ENCODE measurements around the gene RIMS1. TPM values are rescaled to one million over a fixed set of nuclear protein-coding genes. Genes with fewer than 3 reads are reported as not detected.

Gene RIMS1
- total RNA-seq, 1 donor from 2014 or later = 5.6 TPM

DNA sequence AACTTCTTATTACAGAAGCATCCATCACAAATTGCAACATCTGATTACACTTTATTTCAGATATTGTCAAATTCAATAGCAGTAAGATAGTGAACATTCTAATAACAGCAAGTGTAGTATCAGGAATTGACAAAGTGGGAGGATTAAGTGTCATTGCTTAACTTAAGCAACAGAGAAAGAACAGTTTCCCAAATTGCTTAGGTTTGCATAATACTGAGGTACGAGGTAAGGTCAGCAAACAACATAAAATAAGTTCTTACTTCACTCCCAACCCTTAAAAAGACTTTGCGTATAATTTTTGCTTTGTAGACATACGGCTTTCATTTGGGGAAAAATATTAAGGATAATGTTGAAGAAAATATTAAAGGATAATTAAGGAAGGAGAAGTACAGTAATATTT, 163.0 kb downstream of the RIMS1 start:
- peaks cover 5% of the 10 kb centered on the region for H3K9me3 Mint-ChIP-seq (ENCODE audit: low read depth)
- H3K4me3 Mint-ChIP-seq (ENCODE audit: low read depth) = no peak overlapping the region
- TF ChIP-seq, protein P1, sequence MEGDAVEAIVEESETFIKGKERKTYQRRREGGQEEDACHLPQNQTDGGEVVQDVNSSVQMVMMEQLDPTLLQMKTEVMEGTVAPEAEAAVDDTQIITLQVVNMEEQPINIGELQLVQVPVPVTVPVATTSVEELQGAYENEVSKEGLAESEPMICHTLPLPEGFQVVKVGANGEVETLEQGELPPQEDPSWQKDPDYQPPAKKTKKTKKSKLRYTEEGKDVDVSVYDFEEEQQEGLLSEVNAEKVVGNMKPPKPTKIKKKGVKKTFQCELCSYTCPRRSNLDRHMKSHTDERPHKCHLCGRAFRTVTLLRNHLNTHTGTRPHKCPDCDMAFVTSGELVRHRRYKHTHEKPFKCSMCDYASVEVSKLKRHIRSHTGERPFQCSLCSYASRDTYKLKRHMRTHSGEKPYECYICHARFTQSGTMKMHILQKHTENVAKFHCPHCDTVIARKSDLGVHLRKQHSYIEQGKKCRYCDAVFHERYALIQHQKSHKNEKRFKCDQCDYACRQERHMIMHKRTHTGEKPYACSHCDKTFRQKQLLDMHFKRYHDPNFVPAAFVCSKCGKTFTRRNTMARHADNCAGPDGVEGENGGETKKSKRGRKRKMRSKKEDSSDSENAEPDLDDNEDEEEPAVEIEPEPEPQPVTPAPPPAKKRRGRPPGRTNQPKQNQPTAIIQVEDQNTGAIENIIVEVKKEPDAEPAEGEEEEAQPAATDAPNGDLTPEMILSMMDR (IDR thresholded peaks at IDR 0.05; ENCODE audit: unreplicated experiment) = no peak
- H3K4me1 Mint-ChIP-seq (ENCODE audit: low read depth) = peaks cover 5% of the 10 kb centered on the region
- H3K27ac Mint-ChIP-seq = no peak overlapping the region
- no peak for DNase-seq (ENCODE audit: low spot score, unreplicated experiment)
- H3K27me3 Mint-ChIP-seq = no peaks in the 10 kb centered on the region
- no peaks in the 10 kb centered on the region for H3K36me3 Mint-ChIP-seq (ENCODE audit: insufficient read depth)

DNA sequence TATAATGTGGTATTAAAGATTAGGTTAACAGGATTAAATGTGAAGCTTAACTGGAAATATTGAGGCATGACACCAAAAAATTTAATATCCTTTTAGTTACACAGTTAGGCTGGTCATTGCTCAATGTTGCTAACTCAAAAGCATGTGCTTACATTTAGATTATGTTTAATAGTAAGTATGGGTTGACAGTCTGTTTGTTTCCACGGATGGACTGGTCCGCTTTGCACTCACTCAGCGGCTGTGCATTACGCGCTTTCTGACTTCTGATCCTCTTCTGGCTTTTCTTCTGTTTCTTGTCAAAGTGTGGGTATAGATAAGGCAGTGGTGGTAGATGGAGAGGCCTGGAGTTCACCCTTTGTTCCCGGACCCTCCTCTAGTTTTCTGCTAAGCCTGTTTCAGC, 174.9 kb downstream of the RIMS1 start:
- no peaks in the 10 kb centered on the region for H3K27me3 Mint-ChIP-seq
- no peaks in the 10 kb centered on the region for H3K36me3 Mint-ChIP-seq (ENCODE audit: insufficient read depth)
- DNase-seq (ENCODE audit: low spot score, unreplicated experiment) = no peak
- no peaks in the 10 kb centered on the region for H3K9me3 Mint-ChIP-seq (ENCODE audit: low read depth)
- TF ChIP-seq, protein P1 (IDR thresholded peaks at IDR 0.05; ENCODE audit: unreplicated experiment) = no peak
- no peak overlapping the region for H3K27ac Mint-ChIP-seq
- H3K4me3 Mint-ChIP-seq (ENCODE audit: low read depth) = no peak overlapping the region
- H3K4me1 Mint-ChIP-seq (ENCODE audit: low read depth) = peaks cover 8% of the 10 kb centered on the region

DNA sequence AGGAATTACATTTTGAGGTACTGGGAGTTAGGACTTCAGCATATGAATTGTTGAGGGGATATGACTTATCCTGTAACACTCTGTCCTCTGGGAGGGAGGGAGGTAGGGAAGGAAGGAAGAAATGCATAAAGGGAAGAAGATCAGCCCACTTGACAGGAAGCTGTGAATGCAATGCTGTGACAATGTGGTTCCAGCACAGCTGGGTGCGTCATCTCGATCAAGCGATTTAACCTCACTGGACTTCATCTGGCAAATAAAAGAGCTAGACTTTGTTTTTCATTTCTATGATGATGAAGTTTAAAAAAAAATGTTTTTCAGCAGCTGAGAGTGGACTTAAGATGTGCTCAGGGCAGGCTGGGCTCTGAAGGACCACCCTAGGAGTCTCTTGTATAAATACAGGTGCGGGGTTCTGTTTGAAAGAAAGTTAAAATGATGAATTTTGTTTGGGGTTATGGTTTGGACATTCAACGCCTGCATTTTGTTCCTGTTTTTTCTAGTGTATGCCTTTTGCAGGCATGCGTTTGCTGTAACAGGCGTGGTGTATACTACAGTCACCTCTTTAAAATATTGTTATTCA, 178.1 kb downstream of the RIMS1 start:
- DNase-seq (ENCODE audit: low spot score, unreplicated experiment) = no peak
- TF ChIP-seq, protein P1 (IDR thresholded peaks at IDR 0.05; ENCODE audit: unreplicated experiment) = no peak
- no peak overlapping the region for H3K27ac Mint-ChIP-seq
- peaks cover 8% of the 10 kb centered on the region for H3K4me1 Mint-ChIP-seq (ENCODE audit: low read depth)
- H3K36me3 Mint-ChIP-seq (ENCODE audit: insufficient read depth) = no peaks in the 10 kb centered on the region
- H3K27me3 Mint-ChIP-seq = no peaks in the 10 kb centered on the region
- H3K9me3 Mint-ChIP-seq (ENCODE audit: low read depth) = no peaks in the 10 kb centered on the region
- no peak overlapping the region for H3K4me3 Mint-ChIP-seq (ENCODE audit: low read depth)

DNA sequence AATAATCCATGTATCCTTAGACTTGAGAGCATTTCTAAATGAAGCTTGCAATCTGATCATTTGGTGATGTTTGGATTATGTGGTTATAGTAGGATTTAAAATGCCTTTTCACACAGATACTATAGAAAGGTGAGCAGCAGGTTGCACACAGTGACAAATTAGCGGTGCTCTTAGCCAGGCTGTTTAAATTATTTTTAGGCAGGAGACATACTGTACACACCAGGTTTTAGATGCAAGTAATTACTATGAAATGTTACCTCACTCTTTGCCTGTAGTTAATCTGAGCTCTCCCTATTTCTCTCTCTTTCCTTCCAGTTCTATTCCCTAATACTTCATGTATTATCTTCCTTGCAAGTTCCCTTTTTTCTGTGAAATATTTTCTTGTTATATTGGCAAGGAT, 191.7 kb downstream of the RIMS1 start:
- Mint-ChIP-seq H3K4me1 (ENCODE audit: low read depth) (peaks cover 3% of the 10 kb centered on the region), H3K27me3 (no peaks in the 10 kb centered on the region), H3K27ac (no peak overlapping the region), H3K36me3 (ENCODE audit: insufficient read depth) (no peaks in the 10 kb centered on the region), H3K9me3 (ENCODE audit: low read depth) (no peaks in the 10 kb centered on the region), H3K4me3 (ENCODE audit: low read depth) (no peak overlapping the region)
- DNase-seq (ENCODE audit: low spot score, unreplicated experiment) = no peak
- TF ChIP-seq, protein P1 (IDR thresholded peaks at IDR 0.05; ENCODE audit: unreplicated experiment) = no peak

DNA sequence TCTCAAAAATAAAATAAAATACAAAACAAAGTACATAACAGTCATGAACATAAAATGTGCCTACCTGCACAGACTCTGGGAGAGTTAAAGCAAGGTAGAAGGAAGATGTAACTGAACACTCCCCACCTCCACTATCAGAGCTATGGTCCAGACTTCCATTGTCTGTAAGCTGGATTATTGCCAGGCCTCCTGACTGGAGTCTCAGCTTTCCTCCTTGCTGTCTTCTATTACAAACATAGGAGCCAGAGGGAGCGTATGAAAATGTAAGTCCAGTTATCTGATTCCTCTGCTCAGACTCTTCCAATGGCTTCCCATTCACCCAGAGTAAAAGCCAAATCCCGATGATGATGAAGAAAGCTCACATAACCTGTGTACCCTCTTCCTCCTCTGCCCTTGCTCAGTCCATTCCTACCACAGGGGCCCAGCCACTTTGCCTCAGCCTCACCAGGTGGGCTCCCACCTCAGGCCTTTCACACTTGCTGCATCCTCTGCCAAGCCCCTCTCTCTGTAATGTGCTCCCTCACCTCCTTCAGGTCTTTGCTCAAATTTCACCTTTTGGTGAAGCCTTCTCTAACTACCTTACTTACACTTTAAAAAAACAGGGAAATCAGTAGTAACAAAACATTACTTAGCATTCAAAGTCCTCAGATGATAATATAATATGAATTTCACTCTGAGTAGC, 194.1 kb downstream of the RIMS1 start:
- peaks cover 3% of the 10 kb centered on the region for H3K4me1 Mint-ChIP-seq (ENCODE audit: low read depth)
- DNase-seq (ENCODE audit: low spot score, unreplicated experiment) = no peak
- TF ChIP-seq, protein P1 (IDR thresholded peaks at IDR 0.05; ENCODE audit: unreplicated experiment) = no peak
- H3K9me3 Mint-ChIP-seq (ENCODE audit: low read depth) = no peaks in the 10 kb centered on the region
- H3K27me3 Mint-ChIP-seq = no peaks in the 10 kb centered on the region
- H3K27ac Mint-ChIP-seq = no peak overlapping the region
- no peak overlapping the region for H3K4me3 Mint-ChIP-seq (ENCODE audit: low read depth)
- H3K36me3 Mint-ChIP-seq (ENCODE audit: insufficient read depth) = no peaks in the 10 kb centered on the region
